ENCODE measurements around the gene CYTH1. TPM values are rescaled to one million over a fixed set of nuclear protein-coding genes. Genes with fewer than 3 reads are reported as not detected.

CYTH1 gene
- polyA plus RNA-seq, 1 donor from 2014 or later: 120 TPM

DNA sequence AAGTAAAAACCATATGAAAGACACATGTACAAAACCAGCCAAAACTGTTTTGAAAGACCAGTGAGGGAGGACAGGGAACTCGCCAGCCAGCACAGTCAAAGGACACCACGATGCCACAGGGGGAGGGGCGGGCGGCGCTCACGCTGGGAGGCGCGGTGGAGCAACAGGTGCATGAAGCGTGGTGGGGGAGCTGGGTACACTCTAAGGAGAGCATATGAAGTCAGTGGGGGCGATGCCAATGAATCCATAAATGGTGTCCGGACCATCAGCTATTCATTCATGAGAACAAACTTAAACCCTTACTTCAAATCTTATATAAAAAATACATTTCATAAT is 103.9 kb downstream of the CYTH1 start:
- Histone ChIP-seq H2AFZ (ENCODE audit: low read depth, low read length) (no peak overlapping the region), H3K9ac (ENCODE audit: low read length) (no peak overlapping the region), H3K36me3 (ENCODE audit: insufficient read depth, low read length) (no peaks in the 10 kb centered on the region), H3K9me3 (ENCODE audit: low read length) (no peaks in the 10 kb centered on the region), H3K79me2 (replicated peaks; ENCODE audit: insufficient read depth, low read length) (no peaks in the 10 kb centered on the region), H3K27me3 (ENCODE audit: insufficient read depth, low read depth, low read length) (no peaks in the 10 kb centered on the region), H4K20me1 (ENCODE audit: insufficient read depth) (no peaks in the 10 kb centered on the region), H3K4me3 (ENCODE audit: low read length) (no peak overlapping the region), H3K9me2 (ENCODE audit: insufficient read depth, low read length) (no peaks in the 10 kb centered on the region), H3F3A (ENCODE audit: insufficient read depth, low read length, poor library complexity, severe bottlenecking) (no peaks in the 10 kb centered on the region), H3K27ac (ENCODE audit: low read length) (no peak overlapping the region), H3K4me2 (ENCODE audit: low read length) (no peak overlapping the region)
- TF ChIP-seq RAD21 (conservative IDR thresholded peaks at IDR 0.05) (no peak), SMC3 (conservative IDR thresholded peaks at IDR 0.05; ENCODE audit: poor library complexity) (no peak)
- TF ChIP-seq, protein P1, sequence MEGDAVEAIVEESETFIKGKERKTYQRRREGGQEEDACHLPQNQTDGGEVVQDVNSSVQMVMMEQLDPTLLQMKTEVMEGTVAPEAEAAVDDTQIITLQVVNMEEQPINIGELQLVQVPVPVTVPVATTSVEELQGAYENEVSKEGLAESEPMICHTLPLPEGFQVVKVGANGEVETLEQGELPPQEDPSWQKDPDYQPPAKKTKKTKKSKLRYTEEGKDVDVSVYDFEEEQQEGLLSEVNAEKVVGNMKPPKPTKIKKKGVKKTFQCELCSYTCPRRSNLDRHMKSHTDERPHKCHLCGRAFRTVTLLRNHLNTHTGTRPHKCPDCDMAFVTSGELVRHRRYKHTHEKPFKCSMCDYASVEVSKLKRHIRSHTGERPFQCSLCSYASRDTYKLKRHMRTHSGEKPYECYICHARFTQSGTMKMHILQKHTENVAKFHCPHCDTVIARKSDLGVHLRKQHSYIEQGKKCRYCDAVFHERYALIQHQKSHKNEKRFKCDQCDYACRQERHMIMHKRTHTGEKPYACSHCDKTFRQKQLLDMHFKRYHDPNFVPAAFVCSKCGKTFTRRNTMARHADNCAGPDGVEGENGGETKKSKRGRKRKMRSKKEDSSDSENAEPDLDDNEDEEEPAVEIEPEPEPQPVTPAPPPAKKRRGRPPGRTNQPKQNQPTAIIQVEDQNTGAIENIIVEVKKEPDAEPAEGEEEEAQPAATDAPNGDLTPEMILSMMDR (IDR thresholded peaks at IDR 0.05; ENCODE audit: poor library complexity, severe bottlenecking): no peak

DNA sequence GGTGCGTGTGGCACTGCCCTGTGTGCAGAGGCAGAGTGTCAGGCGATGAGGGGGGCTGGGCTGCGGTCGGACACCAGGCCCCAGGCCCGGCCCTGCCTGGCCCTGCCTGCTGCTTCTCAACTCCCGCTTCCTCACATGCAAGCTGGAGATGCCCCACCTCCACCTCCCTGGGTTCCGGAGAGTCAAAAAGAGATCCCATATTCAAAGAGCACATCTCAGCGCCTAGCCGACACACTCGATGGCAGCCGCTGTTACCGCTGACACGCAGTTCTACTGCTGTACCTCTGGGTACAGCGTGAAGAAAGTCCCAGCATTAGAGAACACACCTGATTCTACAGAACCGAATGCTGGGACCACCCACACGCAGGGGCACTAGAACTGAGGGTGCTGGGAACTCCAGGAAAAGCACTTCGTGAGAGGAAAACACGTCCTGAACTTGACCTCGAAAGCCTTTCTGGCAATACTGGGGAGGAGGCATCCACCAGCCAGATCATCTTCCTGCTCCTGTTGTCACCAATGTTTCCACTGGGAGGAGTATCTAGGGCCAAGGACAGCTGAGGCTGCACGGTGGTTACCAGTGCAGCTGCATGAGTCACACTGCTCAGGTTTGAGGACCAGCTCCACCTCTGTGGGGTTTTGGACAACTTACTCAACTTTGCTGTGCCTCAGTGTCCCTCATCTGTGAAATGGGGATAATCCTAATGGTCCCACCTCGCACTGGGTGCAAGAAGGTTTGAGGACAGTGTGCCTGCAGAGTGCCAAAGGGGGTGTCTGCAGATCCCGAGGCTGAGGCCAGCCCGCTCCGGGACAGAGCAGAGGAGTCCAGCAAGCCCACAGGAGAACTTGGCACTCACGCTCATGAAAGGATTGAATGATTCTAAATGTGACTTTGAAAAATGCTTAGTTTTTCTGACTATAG is 104.5 kb downstream of the CYTH1 start:
- H3K4me2 ChIP-seq (ENCODE audit: low read length): no peak overlapping the region
- H3K27me3 ChIP-seq (ENCODE audit: insufficient read depth, low read depth, low read length): no peaks in the 10 kb centered on the region
- H3K27ac ChIP-seq (ENCODE audit: low read length): no peak overlapping the region
- no peaks in the 10 kb centered on the region for H4K20me1 ChIP-seq (ENCODE audit: insufficient read depth)
- no peaks in the 10 kb centered on the region for H3K9me2 ChIP-seq (ENCODE audit: insufficient read depth, low read length)
- no peaks in the 10 kb centered on the region for H3K79me2 ChIP-seq (replicated peaks; ENCODE audit: insufficient read depth, low read length)
- no peak overlapping the region for H3K9ac ChIP-seq (ENCODE audit: low read length)
- no peak overlapping the region for H3K4me3 ChIP-seq (ENCODE audit: low read length)
- TF ChIP-seq POLR2AphosphoS5 (IDR thresholded peaks at IDR 0.05): no peak
- TF ChIP-seq SMC3 (conservative IDR thresholded peaks at IDR 0.05; ENCODE audit: poor library complexity): no peak
- TF ChIP-seq EZH2 (IDR thresholded peaks at IDR 0.05; ENCODE audit: borderline replicate concordance, insufficient read depth, low read length, poor library complexity, severe bottlenecking): no peak
- TF ChIP-seq, protein P1 (IDR thresholded peaks at IDR 0.05; ENCODE audit: poor library complexity, severe bottlenecking): no peak
- TF ChIP-seq MXI1 (conservative IDR thresholded peaks at IDR 0.05; ENCODE audit: poor library complexity, severe bottlenecking): no peak
- no peak overlapping the region for H2AFZ ChIP-seq (ENCODE audit: low read depth, low read length)
- no peaks in the 10 kb centered on the region for H3K9me3 ChIP-seq (ENCODE audit: low read length)
- no peaks in the 10 kb centered on the region for H3K36me3 ChIP-seq (ENCODE audit: insufficient read depth, low read length)
- H3F3A ChIP-seq (ENCODE audit: insufficient read depth, low read length, poor library complexity, severe bottlenecking): no peaks in the 10 kb centered on the region

Data from neural cell (in vitro differentiated cells).